OCI-LY7 (cell line): ENCODE data around the gene LPGAT1. TPM values are rescaled to one million over a fixed set of nuclear protein-coding genes. Genes with fewer than 3 reads are reported as not detected.

Experiments
- BruUV-seq: library from RNA; stranded (reverse); fragments of 400-500 nt; replicated peaks from 2 replicates; lab custom pipeline; 2021; lab: Mats Ljungman, UMichigan
- CTCF ChIA-PET: fragments of 300-600 bp; sonication (Branson Sonifier 250); formaldehyde crosslinking; loops from one replicate; lab custom pipeline; 2022; ENCODE audit warnings: antibody characterized with exemption; ENCODE audit not compliant: unreplicated experiment; lab: Charles Lee
- POLR2A ChIA-PET: fragments of 300-600 bp; sonication (Branson Sonifier 250); formaldehyde crosslinking; loops from one replicate; lab custom pipeline; 2022; ENCODE audit warnings: antibody characterized with exemption; lab: Charles Lee
- DNase-seq: peaks from one replicate; pipeline ENCODE4 v3.0.0-alpha.2; 2015; ENCODE audit warnings: low spot score
- H2AFZ ChIP-seq: fragments of 200-600 bp; sonication (generic), shearing (Covaris generic); 2 replicates; pipeline ENCODE4 v1.6.1; 2014; ENCODE audit warnings: mild to moderate bottlenecking, antibody characterized with exemption, low read length, moderate library complexity
- H3K27ac ChIP-seq: fragments of 200-600 bp; sonication (generic); 2 replicates; pipeline ENCODE4 v1.5.1; 2014; ENCODE audit warnings: mixed run types, low read depth, mild to moderate bottlenecking, moderate library complexity, low read length, inconsistent platforms; ENCODE audit not compliant: poor library complexity, severe bottlenecking
- H3K36me3 ChIP-seq: fragments of 200-600 bp; sonication (generic); 2 replicates; pipeline ENCODE4 v1.6.1; 2014; ENCODE audit warnings: mild to moderate bottlenecking, antibody characterized with exemption, low read length, moderate library complexity, mixed read lengths; ENCODE audit not compliant: insufficient read depth
- H3K4me1 ChIP-seq: fragments of 200-600 bp; sonication (generic); 2 replicates; pipeline ENCODE4 v1.5.1; 2014; ENCODE audit warnings: mild to moderate bottlenecking, low read length; ENCODE audit not compliant: insufficient read depth, poor library complexity, severe bottlenecking
- H3K4me2 ChIP-seq: fragments of 200-600 bp; sonication (generic); 2 replicates; pipeline ENCODE4 v1.6.1; 2014; ENCODE audit warnings: mild to moderate bottlenecking, low read length
- H3K4me3 ChIP-seq: fragments of 200-600 bp; sonication (generic); 2 replicates; pipeline ENCODE4 v1.5.1; 2014; ENCODE audit warnings: mild to moderate bottlenecking, low read depth, low read length; ENCODE audit not compliant: poor library complexity, severe bottlenecking
- H3K79me2 ChIP-seq: fragments of 200-600 bp; sonication (generic); 2 replicates; pipeline ENCODE4 v1.6.1; 2016; ENCODE audit warnings: low read depth, mild to moderate bottlenecking, low read length, moderate library complexity, mixed read lengths; ENCODE audit not compliant: insufficient read depth
- H3K9me2 ChIP-seq: fragments of 200-600 bp; sonication (generic); 2 replicates; pipeline ENCODE4 v1.6.1; 2016; ENCODE audit warnings: mild to moderate bottlenecking, low read length, mixed read lengths; ENCODE audit not compliant: insufficient read depth
- H3K9me3 ChIP-seq: fragments of 200-600 bp; sonication (generic); 2 replicates; pipeline ENCODE4 v1.6.1; 2014; ENCODE audit warnings: mild to moderate bottlenecking, mixed run types, low read length, mixed read lengths
- H4K20me1 ChIP-seq: fragments of 200-600 bp; sonication (generic); 2 replicates; pipeline ENCODE4 v1.6.1; 2014; ENCODE audit warnings: mild to moderate bottlenecking, antibody characterized with exemption, low read length, moderate library complexity, mixed read lengths; ENCODE audit not compliant: insufficient read depth
- CTCF ChIP-seq: fragments of 200-600 bp; sonication (generic); conservative IDR thresholded peaks from 2 replicates; pipeline ENCODE4 v1.5.1; 2014; ENCODE audit warnings: mild to moderate bottlenecking, antibody characterized with exemption, low read length, moderate library complexity, mixed read lengths
- EZH2phosphoT487 ChIP-seq: fragments of 200-600 bp; sonication (generic); IDR thresholded peaks from 2 replicates; pipeline ENCODE4 v1.6.1; 2018; ENCODE audit warnings: low read depth, borderline replicate concordance, mild to moderate bottlenecking, mixed run types, antibody characterized with exemption, low read length, moderate library complexity, mixed read lengths
- intact Hi-C: fragments of 100-400 bp; cut with micrococcal nuclease; formaldehyde crosslinking; loops from one replicate; pipeline ENCODE4 v1.10.0; 2022; ENCODE audit not compliant: unreplicated experiment
- total RNA-seq, 2 experiments: library from RNA; depleted of rRNA in 1 of 2; stranded (reverse); fragments of >200 nt in 1 of 2; shearing (Covaris generic) in 1 of 2; gene quantifications; 2 replicates each; pipeline ENCODE4 v1.2.3, GENCODE V29; 2014 to 2022

The LPGAT1 gene
- total RNA-seq, 2 experiments from 2014 or later, result 14.1 to 35.2 TPM

GRCh38 chr1:211865180-211865579, 34.6 kb upstream of the LPGAT1 start:
- TF ChIP-seq EZH2phosphoT487, result no peak
- no peak for TF ChIP-seq CTCF
- H4K20me1 ChIP-seq, result no peaks in the 10 kb centered on the region
- intact Hi-C loops, result no loop called here

GRCh38 chr1:211859405-211859804, 28.8 kb upstream of the LPGAT1 start:
- H3K79me2 ChIP-seq, result no peaks in the 10 kb centered on the region
- CTCF ChIA-PET, result no interaction called here
- TF ChIP-seq EZH2phosphoT487, result no peak
- no peak for TF ChIP-seq CTCF

More at GRCh38 chr1:211865180-211865579, 34.6 kb upstream of the LPGAT1 start:
- no peaks in the 10 kb centered on the region for H3K4me1 ChIP-seq
- ChIA-PET CTCF (no interaction called here), POLR2A (no interaction called here)
- H3K36me3 ChIP-seq, result no peaks in the 10 kb centered on the region
- no peak overlapping the region for H3K27ac ChIP-seq
- DNase-seq, result no peak
- no peaks in the 10 kb centered on the region for H3K9me3 ChIP-seq
- no peaks in the 10 kb centered on the region for H3K79me2 ChIP-seq
- H3K4me3 ChIP-seq, result no peak overlapping the region
- H3K9me2 ChIP-seq, result no peaks in the 10 kb centered on the region
- H3K4me2 ChIP-seq, result no peak overlapping the region
- no peak overlapping the region for H2AFZ ChIP-seq
- BruUV-seq, result no TSS peak

GRCh38 chr1:211851174-211851573, 20.6 kb upstream of the LPGAT1 start:
- H4K20me1 ChIP-seq, result no peaks in the 10 kb centered on the region
- H3K36me3 ChIP-seq, result no peaks in the 10 kb centered on the region
- no peak overlapping the region for H3K27ac ChIP-seq
- BruUV-seq, result no TSS peak
- no peak for DNase-seq
- H3K4me2 ChIP-seq, result no peak overlapping the region
- POLR2A ChIA-PET, result interaction anchor here (0.5 kb wide), 1 partner anchor 336 kb away, joined by 3 read pairs; no protein-coding TSS in a partner anchor
- CTCF ChIA-PET, result no interaction called here
- no peaks in the 10 kb centered on the region for H3K9me2 ChIP-seq
- no peaks in the 10 kb centered on the region for H3K4me1 ChIP-seq
- no peaks in the 10 kb centered on the region for H3K79me2 ChIP-seq
- no peak overlapping the region for H2AFZ ChIP-seq
- TF ChIP-seq EZH2phosphoT487, result no peak
- no peak overlapping the region for H3K4me3 ChIP-seq
- intact Hi-C loops, result no loop called here
- H3K9me3 ChIP-seq, result no peaks in the 10 kb centered on the region

More at GRCh38 chr1:211859405-211859804, 28.8 kb upstream of the LPGAT1 start:
- POLR2A ChIA-PET, result no interaction called here
- no TSS peak for BruUV-seq
- H3K4me2 ChIP-seq, result no peak overlapping the region
- intact Hi-C loops, result no loop called here
- H3K4me3 ChIP-seq, result no peak overlapping the region
- no peaks in the 10 kb centered on the region for H3K9me2 ChIP-seq
- H4K20me1 ChIP-seq, result no peaks in the 10 kb centered on the region
- H3K36me3 ChIP-seq, result no peaks in the 10 kb centered on the region
- no peak overlapping the region for H3K27ac ChIP-seq
- no peaks in the 10 kb centered on the region for H3K9me3 ChIP-seq
- no peak for DNase-seq
- H2AFZ ChIP-seq, result no peak overlapping the region
- H3K4me1 ChIP-seq, result no peaks in the 10 kb centered on the region
